ENCODE results near the gene HDLBP.

Gene HDLBP

GRCh38 chr2:241185961-241186360 is 129.5 kb downstream of the HDLBP start:
- no peak for TF ChIP-seq ZNF274 (IDR thresholded peaks at IDR 0.05; ENCODE audit: low read depth, low read length)
- no peak overlapping the region for H3K4me3 ChIP-seq (ENCODE audit: low read length)

DNA sequence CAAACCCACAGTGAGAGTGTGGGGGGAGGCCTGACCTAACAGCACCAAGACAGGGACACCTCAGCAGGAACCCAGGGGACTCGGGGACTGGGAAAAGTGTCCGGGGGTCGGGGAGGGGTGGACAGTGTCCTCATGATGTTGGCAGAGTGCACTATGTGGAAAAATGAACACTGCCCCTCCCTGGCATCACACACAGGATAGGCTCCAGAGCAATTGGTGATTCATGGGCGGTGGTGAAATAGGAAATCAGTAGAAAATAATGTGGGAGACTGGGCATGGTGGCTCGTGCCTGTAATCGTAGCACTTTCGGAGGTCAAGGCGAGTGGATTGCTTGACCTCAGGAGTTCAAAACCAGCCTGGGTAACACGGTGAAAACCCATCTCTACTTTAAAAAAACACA is 130.6 kb downstream of the HDLBP start:
- no peak overlapping the region for H3K4me3 ChIP-seq (ENCODE audit: low read length)
- TF ChIP-seq ZNF274 (IDR thresholded peaks at IDR 0.05; ENCODE audit: low read depth, low read length): no peak

- no peak overlapping the region for H3K4me3 ChIP-seq (ENCODE audit: low read length)
- no peak for TF ChIP-seq ZNF274 (IDR thresholded peaks at IDR 0.05; ENCODE audit: low read depth, low read length)
These were observed 132.3 kb downstream of the HDLBP start for GRCh38 chr2:241183221-241183620.

GRCh38 chr2:241182531-241183133 is 132.8 kb downstream of the HDLBP start:
- no peak overlapping the region for H3K4me3 ChIP-seq (ENCODE audit: low read length)
- no peak for TF ChIP-seq ZNF274 (IDR thresholded peaks at IDR 0.05; ENCODE audit: low read depth, low read length)

DNA sequence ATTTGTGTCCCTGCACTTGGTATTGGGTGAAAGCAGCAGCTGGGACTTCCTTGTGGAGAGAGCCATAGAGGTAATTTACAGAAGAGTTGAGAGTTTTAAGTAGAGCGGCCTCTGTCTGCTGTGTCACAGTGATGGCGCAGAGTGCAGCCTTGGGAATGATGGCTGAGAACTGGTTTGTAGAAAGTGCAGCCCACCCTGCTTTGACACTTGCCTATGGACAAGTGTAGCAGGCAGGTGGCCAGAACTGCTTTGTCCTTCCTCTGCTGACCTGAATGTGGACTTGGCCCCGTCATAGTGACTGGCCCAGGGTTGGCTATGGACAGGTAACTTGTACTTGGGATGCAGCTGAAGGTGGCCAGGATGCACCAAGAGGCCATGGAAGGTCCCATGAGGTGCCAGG is 133.3 kb downstream of the HDLBP start:
- H3K4me3 ChIP-seq (ENCODE audit: low read length): no peak overlapping the region
- no peak for TF ChIP-seq ZNF274 (IDR thresholded peaks at IDR 0.05; ENCODE audit: low read depth, low read length)

DNA sequence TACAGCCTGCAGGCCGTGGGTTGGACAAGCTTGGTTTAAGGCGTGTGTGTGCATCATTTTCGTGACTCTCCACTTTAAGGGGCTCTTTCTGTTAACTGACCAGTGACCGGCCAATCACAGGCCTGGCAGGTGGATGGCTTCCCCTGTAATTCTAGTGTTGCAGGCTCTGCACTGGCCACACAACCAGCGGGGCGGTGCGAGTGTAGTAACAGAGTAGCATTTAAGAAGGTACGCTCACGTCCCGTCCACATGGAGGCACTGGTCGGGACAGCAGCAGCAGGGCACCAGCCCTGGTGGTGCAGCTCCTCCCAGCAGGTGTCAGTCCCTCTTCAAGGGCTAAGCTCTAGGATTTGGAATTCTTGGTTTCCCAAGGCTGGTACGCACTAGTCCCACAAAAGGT is 135.0 kb downstream of the HDLBP start:
- H3K4me3 ChIP-seq (ENCODE audit: low read length): no peak overlapping the region
- TF ChIP-seq ZNF274 (IDR thresholded peaks at IDR 0.05; ENCODE audit: low read depth, low read length): no peak

DNA sequence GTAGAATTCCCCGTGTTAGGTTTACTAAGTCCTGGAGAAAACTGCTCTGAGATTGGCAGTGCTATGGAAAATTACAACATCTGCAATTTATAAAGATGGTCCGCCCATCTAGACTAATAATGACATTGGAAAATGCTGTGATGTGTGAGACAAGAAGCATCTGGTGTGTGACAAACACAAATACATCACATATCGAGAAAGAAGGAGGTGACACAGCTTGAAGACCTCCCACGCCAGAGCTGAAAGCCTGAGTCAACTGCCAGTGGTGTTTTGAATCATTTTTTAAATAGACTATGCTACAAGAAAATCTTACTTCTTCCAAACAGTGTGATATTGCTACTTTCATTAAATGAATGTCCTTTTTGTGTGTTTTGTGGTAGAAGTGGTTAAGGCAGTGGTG is 135.6 kb downstream of the HDLBP start:
- TF ChIP-seq ZNF274 (IDR thresholded peaks at IDR 0.05; ENCODE audit: low read depth, low read length): no peak
- H3K4me3 ChIP-seq (ENCODE audit: low read length): no peak overlapping the region

DNA sequence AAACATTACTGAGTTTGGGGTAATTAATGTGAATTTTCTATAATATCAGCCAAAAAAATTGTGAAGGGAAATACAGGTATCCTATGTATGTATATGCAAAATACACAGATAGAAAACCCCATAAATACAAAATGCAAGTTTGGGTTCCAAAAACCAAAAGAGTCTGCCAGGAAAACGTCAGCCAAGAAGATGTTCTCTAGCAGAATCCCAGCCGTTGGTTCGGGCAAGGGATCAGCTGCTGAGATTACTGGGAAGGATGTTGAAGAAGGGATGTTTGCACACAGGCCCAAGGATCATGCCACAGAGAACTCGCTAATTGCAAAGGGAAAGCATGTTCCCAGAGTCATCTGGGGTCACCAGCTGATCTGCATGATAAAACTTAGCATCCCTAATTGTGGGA is 136.5 kb downstream of the HDLBP start:
- no peak for TF ChIP-seq ZNF274 (IDR thresholded peaks at IDR 0.05; ENCODE audit: low read depth, low read length)
- no peak overlapping the region for H3K4me3 ChIP-seq (ENCODE audit: low read length)

DNA sequence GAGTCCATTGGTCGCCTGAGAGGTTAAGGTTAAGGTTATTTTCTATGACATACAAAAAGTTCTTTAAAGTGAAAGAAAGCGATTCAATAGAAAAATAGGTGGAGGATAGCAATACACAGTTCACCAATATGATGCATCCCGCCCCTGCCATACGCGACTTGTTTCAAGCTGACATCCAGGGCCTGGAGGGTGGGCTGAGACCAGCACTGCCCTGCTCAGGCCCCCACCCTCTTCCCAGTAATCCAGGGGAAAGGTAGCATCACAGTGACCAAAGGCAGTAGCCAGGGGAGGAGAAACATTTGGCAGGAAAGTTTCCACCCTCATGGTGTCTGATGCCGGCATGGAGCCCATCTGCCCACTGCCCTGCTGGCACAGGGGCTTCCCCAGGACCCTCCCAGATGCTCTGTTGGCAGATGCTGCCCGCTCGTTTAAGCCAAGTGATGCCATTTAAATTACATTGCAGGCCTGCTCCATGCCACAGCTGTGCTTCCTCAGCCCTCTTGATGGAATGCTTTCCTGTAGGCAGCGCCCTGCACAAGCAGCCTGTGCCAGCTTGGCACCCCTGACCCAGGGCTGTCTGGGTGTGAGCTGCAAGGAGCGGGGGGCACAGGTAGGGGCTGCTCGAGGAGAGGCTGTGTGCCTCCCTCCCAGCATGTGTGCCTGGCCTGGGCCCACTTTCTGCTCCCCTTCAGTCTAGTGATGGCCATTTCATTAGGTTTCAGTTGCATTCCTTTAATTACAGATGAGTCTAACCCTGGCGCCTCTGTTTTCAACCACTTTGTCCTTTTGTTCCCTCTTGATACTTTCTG is 137.7 kb downstream of the HDLBP start:
- no peak for TF ChIP-seq ZNF274 (IDR thresholded peaks at IDR 0.05; ENCODE audit: low read depth, low read length)
- H3K4me3 ChIP-seq (ENCODE audit: low read length): no peak overlapping the region
